Activated T-cell treated with anti-CD3 and anti-CD28 coated beads, Interleukin-2, amount 50 U/mL, for 48 hours (primary cell): ENCODE data around the gene ZNF175.

Source experiments
- DNase-seq, 2 experiments: peaks; one replicate each; pipeline ENCODE4 v3.0.0-alpha.2; 2020

ZNF175 gene

GRCh38 chr19:51550848-51551672, 20.0 kb upstream of the ZNF175 start:
- DNase-seq, result no peak

DNA sequence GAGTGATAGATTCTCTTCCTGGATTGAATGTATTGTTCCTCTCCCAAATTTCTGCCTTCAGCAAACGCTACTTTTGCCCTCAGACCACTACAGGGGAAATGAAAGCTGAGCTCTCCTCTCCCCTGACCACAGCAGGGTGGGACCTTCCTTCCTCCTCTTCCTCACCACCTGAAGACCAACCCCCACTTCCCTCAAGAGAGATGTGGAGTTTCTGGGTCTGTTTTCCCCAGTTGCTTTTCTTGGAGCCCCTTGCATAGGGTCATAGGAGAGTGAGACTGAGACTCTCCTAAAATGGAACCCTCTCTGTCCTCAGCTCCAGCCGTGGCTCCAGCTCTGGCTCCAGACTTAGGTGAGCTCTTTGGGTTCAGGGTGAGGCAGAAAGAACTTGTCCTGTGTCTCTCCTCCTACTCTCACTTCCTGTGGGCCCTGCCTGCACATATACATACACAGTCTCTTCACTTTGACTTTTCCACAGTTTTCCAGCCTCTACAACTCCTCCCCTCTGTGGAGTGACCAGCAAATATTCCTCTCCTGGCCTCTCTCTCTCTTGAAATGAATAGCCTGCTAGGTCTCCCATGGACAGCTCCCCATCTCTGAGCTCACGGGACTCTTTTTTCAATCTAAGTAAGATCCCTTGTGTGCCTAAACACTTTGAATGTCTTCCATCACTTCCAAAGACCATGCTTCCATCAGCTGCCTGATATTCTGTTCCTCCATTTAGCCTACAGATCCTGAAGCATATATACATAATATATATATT, 19.2 kb upstream of the ZNF175 start:
- DNase-seq, result no peak

DNA sequence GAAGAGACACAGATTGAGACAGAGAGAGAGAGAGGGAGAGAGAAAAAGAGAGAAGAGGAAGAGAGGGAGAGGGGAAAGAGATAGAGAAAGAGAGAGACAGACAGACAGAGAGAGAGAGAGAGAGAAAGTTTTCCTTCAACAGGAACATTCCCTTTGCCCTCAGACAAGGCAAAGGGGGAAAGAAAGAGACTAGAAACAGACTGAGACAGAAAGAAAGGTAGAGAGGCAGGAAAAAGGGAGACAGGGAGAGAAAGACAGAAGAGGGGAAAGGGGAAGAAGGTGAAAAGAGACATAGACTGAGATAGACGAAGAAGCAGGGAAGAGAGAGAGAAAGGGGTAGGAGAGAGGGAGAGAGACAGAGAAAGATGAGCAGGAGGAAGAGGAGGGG, 18.5 kb upstream of the ZNF175 start:
- DNase-seq, result no peak

- peak; percentile 65 to 68 for DNase-seq
Measured at GRCh38 chr19:51552996-51553725, 17.9 kb upstream of the ZNF175 start.

DNA sequence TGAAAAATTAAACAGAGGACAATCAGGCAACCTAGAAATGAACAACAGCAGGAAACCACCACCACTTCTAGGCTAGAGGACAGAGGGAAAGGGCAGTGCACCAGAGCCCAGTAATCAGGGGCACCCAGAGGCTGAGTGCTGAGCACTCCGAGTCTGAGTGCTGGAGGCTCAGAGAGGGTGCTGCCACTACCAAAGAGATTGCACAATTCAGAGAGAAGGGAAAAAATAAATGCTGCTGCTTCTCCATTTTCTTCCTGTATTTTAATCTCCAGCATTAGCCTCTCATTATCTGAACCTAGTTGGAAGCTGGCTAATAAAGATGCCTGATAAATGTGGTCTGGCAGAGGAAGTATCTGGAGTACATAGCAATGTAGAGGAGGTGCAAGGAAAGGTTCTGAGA, 11.8 kb upstream of the ZNF175 start:
- DNase-seq, result no peak

DNA sequence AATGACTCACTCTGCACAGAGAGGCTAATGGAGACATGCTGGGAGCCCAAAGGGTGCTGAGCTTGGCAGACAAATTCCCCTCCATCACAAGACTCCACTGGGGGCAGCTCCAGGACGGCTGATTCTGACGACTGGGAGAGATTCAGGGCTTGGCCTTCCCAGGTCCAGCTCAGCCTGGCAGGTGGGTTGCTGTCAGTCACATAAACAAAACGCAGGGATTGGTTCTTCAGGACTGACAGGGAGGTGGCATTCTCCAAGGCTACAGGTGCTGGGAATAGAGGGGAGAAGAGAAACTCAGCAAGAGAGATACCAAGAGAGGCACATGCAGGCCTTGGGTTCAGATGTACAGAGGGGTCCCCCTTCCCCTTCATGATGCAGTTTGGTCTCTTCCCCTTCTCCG, 10.7 kb upstream of the ZNF175 start:
- no peak for DNase-seq

DNA sequence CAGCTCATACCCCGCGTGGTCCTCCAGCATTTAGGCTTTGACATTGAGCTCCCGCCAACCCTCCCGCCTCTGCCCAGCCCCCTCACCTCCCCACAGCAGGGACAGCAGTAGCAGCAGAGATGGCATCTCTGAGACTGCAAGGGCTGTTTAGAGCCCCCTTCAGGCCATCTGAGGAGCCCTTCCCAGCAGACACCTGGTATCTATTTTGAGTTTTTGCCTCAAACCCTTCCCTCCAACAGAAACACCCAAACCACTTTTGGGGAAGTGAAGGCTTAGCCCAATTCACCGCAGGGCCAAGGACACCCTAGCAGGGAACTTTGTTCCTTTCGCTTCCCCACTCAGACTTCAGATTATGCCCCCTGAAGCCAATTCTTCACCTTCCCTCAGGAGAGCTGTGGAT, 6.3 kb upstream of the ZNF175 start:
- DNase-seq, result no peak

- DNase-seq, result no peak
Measured at GRCh38 chr19:51565583-51565982, 5.5 kb upstream of the ZNF175 start.

DNA sequence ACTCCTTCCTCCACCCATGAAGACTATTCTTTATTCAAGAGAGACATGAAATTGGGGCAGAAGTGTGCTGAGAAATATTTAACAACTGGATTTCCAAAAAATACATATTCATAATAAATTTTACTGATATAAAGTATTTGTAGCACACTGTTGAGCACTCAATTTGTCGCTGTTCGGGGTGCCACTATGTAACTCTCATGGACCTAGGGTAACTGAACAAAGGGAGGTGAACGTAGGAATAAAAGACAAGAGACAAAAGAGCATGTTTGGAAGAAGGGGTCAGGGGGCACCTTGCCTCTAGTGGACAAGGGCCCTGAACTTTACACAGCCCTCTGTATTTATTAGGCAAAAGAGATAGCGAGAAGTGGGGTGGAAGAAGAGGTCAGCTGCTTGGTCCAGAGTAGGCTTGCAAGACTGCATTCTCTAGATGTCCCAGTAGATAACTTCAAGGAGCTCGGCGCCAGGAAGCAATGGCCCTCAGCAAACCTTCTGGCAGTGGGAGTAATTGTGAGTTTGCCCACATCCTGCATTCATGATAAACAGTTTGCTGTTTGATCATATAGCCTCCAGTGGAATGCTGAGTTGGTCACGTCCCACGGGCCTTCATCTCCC, 4.5 kb upstream of the ZNF175 start:
- DNase-seq, result no peak

GRCh38 chr19:51567583-51567982, 3.5 kb upstream of the ZNF175 start:
- DNase-seq, result no peak

DNA sequence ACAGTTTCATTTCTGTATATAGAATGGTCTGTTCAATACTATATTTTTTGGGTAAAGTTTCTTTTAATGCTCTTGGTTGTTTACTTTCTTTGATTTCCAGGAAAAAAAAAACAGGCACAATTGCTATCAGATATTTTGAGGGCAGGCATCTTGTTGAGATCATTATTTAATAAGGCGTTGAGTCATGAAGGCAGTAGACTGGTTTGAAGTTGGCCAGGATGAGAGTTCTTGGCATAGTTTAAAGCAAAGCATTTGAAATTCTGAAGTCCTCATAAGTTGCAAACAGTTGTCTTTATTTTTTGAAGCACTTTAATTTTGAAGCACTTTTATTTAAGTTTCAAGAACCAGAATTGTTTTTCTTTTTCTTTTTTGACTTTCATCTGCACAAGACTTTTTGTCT, 2.6 kb upstream of the ZNF175 start:
- DNase-seq, result no peak

GRCh38 chr19:51571599-51571998, 516 bp downstream of the ZNF175 start:
- no peak for DNase-seq

- DNase-seq, result no peak
Measured at GRCh38 chr19:51572410-51572809, 1.3 kb downstream of the ZNF175 start.

- no peak for DNase-seq
Measured at GRCh38 chr19:51572908-51573307, 1.8 kb downstream of the ZNF175 start.

GRCh38 chr19:51573331-51573730, 2.2 kb downstream of the ZNF175 start:
- no peak for DNase-seq

DNA sequence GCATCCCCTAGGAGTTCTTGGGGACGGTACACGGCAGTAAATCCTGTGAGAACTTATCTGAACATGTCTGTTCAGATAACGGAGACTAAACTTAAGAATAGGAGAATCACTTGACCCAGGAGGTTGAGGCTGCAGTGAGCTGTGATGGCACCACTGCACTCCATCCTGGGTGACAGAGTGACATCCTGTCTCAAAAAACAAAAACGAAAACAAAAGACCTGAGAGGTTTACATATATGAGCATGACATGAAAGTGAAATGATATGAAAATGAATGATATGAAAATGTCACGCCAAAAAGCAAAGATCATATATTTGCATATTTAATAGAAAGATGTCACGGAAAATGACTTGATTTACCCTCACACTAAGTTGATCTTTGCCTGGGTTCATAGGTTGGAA, 5.8 kb downstream of the ZNF175 start:
- DNase-seq, result no peak

DNA sequence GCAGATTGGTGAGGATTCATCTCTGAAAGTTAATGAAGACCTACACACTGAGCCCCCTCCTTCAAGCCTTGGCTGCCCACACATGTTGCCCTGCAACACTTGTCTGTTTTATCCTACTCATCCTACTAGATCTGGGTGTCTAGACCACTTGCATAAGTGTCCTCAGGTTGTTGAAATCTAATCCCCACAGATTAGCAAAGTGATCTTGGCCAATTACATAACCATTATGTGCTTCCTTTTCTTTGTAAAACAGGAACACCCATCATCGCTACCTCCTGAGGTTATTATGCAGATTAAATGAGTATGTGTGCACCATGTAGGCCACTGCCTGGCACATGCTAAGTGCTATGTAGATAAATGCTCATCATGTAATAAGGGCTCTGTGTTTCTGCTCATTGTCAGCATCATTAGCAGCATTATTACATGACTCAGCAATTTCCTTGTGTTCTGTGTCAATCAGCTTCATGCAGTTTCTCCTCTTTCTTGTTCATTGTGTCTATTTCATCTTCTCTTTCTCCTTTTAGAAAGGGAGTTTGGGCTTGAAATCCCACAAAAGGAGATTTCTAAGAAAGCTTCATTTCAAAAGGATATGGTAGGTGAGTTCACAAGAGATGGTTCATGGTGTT, 15.1 kb downstream of the ZNF175 start:
- no peak for DNase-seq

DNA sequence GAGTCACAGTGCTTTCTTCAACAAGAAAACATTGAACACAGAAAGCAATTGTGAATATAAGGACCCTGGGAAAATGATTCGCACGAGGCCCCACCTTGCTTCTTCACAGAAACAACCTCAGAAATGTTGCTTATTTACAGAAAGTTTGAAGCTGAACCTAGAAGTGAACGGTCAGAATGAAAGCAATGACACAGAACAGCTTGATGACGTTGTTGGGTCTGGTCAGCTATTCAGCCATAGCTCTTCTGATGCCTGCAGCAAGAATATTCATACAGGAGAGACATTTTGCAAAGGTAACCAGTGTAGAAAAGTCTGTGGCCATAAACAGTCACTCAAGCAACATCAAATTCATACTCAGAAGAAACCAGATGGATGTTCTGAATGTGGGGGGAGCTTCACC, 15.7 kb downstream of the ZNF175 start:
- DNase-seq, result no peak

GRCh38 chr19:51587264-51588191, 16.4 kb downstream of the ZNF175 start:
- no peak for DNase-seq

DNA sequence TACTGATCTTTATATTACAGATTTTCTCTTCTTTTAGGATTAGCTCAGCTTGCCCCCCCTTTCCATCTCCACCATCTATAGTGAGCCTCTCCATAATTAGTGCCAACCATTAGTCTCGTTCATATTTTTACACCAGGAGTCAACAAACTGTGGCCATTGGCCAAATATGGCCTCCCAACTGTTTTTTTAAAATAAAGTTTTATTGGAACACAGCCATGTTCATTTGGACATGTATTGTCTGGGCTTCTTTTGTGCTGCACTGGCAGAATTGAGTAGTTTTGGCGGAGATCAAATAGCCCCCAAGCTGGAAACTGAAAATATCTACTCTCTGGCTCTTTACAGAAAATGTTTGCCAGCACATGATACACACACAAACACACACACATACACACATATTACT, 18.4 kb downstream of the ZNF175 start:
- no peak for DNase-seq

DNA sequence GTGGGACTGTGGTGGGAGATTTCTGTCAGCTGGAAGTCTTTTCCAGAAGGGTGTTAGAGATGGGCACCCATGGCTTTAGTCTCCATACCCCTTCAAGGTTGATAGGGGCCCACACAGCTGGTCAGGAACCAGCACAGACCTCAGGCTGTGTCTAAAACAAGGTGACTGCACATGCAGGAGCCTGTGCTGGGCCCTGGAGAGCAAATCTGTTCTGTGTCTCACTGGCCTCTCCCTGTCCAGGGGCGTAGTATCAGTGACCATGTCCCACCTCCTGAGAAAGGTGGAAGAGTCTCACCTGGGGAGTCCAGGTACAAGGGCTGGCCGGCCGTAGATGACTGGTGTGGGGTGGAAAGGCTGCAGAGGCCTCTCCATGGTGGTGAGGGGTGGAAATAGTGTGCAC, 19.4 kb downstream of the ZNF175 start:
- DNase-seq, result no peak

- DNase-seq, result no peak
Measured at GRCh38 chr19:51592521-51592920, 21.4 kb downstream of the ZNF175 start.
